Forelimb muscle (tissue), 1 donor: ENCODE measurements around the gene NARS2. TPM values are rescaled to one million over a fixed set of nuclear protein-coding genes. Genes with fewer than 3 reads are reported as not detected.
"Not testable (repeated sequence)": the region's sequence is repeated elsewhere in the genome, so short reads cannot be mapped to it uniquely, and the experiment has no call there.

Experiments used
- DNase-seq: peaks from one replicate; pipeline ENCODE4 v3.0.0-alpha.2; 2013; ENCODE audit warnings: low read depth
- polyA plus RNA-seq: library from polyadenylated mRNA; unstranded; fragments of 120-200 nt; gene quantifications from one replicate; pipeline ENCODE4 v1.2.1, GENCODE V29; 2013; ENCODE audit not compliant: insufficient read length

NARS2 gene
- polyA plus RNA-seq, 1 donor, result 16.4 TPM

DNA sequence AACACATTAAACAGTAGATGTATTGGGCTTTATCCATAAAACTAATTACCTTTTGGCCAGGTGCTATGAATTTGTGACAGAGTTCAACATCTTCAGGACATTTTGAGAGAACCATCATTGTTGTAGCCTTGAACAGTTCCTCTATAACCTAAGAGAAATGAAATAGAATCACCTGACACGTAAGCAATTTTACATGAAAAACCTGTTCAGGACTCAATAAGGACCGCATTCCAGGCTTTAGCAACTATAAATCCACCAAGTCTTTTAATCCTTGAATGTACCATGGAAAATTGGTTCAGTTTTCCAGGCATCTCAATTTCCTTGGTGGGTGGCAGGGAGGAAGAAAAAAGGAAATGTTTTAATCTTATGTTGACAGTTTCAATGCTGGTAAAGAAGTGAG, 96.1 kb downstream of the NARS2 start:
- no peak for DNase-seq

- no peak for DNase-seq
These were observed 98.6 kb downstream of the NARS2 start for GRCh38 chr11:78476066-78476465.

- DNase-seq, result no peak
These were observed 100.2 kb downstream of the NARS2 start for GRCh38 chr11:78474451-78474850.

GRCh38 chr11:78472905-78473304, 101.8 kb downstream of the NARS2 start:
- DNase-seq, result no peak

- no peak for DNase-seq
These were observed 102.3 kb downstream of the NARS2 start for GRCh38 chr11:78472382-78472781.

- no peak for DNase-seq
These were observed 103.7 kb downstream of the NARS2 start for GRCh38 chr11:78470861-78471442.

GRCh38 chr11:78469896-78470295, 104.8 kb downstream of the NARS2 start:
- no peak for DNase-seq

DNA sequence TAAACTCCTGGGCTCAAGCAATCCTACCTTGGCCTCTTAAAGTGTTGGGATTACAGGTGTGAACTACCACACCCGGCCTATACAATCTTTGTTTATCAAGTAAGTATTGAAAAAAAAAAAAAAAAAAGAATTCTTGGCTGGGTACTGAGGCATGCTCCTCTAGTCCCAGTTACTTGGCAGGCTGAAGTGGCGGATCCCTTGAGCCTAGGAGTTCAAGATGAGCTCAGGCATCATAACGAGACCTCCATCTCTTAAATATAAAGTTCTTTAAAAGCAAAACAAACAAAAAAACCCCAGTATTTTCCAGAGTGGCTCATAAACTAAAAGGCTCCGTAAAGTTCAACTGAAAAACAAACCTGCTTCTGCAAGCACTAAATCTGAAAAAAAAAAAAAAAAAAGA, 106.7 kb downstream of the NARS2 start:
- DNase-seq, result no peak

DNA sequence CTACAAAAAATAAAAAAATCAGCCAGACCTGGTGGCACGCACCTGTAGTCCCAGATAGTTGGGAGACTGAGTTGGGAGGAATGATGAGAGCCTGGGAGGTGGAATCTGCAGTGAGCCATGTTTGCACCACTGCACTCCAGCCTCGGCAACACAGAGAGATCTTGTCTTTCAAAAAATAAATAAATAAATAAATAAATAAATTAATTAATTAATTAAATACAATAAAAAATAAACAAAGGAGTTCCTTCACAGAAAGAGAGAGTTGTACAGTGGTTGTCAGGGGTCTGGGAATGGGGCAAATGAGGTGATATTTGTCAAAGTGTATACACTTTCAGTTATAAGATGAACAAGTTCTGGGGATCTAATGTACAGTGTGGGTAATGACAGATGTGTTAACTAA, 107.3 kb downstream of the NARS2 start:
- DNase-seq, result no peak

DNA sequence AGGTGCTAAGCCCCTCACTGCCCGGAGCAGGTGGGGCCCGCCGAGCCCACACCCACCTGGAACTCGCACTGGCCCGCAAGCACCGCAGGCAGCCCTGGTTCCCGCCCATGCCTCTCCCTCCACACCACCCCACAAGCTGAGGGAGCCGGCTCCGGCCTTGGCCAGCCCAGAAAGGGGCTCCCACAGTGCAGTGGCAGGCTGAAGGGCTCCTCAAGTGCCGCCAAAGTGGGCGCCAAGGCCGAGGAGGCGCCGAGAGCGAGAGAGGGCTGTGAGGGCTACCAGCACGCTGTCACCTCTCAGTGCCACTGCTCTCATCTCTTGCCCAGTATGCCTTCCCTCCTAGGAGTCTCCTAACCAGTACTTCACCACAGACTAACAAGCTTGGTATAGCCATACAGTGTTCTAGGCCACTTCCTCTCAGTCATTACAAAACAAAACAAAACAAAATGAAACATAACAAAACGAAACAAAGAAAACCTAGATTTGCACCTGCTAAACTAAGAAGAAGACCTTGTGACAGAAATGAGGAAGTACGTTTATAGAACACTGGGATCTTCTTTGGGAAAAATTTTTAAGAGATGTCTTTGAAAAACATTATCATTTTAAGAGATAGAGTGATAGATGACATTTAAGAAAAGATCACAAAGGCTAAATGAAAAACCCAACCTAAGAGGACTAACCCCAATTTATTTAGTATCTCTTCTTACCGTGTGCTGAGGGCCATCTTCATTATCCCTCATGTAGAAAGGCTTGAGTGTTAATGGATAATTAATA, 109.3 kb downstream of the NARS2 start:
- DNase-seq, result no peak

DNA sequence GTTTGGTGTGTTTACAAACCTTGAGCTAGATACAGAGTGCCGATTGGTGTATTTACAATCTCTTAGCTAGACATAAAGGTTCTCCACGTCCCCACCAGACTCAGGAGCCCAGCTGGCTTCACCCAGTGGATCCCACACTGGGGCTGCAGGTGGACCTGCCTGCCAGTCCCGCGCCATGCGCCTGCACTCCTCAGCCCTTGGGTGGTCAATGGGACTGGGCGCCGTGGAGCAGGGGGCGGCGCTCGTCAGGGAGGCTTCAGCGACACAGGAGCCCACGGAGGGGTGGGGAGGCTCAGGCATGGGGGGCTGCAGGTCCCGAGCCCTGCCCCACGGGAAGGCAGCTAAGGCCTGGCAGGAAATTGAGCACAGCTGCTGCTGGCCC, 109.9 kb downstream of the NARS2 start:
- not testable (repeated sequence) for DNase-seq

- DNase-seq, result no peak
These were observed 114.2 kb downstream of the NARS2 start for GRCh38 chr11:78460471-78460870.

- no peak for DNase-seq
These were observed 114.9 kb downstream of the NARS2 start for GRCh38 chr11:78459738-78460137.

- DNase-seq, result no peak
These were observed 117.2 kb downstream of the NARS2 start for GRCh38 chr11:78457448-78457847.

GRCh38 chr11:78453140-78453935, 121.3 kb downstream of the NARS2 start:
- no peak for DNase-seq

DNA sequence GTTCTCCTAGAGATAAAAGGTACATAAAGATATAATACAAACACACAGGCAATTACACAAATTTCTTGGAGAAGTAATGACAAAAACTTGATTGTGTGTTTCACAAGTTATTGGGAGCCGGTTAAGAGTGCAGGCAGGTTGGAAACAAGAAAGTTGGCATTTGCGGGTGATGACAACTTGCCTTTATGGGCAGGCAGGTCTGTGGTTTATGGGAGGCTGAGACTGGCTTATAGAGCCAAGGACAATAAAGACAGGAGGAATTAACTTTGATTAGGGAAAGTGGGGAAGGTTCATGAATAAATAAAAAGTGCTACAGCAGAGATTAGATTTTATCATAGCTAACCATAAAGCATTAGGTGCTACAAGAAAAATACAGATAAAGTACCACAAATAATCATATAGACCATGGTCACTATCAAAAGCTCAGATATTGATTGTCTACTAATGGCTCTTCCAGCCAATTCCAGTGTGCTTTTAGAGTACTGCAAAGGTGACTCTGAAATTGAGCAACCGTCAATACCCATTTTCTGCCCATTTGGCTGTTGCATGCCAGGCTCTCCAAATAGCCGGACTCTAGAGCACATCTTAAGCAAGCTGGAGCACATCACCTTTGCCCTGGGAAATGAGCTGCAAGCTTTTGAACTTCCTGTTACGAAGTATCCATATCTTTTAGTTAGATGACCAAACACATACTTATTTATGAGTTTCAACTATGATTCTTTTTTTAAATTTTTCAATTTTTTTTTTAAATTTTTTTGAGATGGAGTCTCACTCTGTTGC, 123.1 kb downstream of the NARS2 start:
- DNase-seq, result no peak

GRCh38 chr11:78450866-78451265, 123.8 kb downstream of the NARS2 start:
- DNase-seq, result no peak

GRCh38 chr11:78449866-78450265, 124.8 kb downstream of the NARS2 start:
- no peak for DNase-seq

GRCh38 chr11:78446210-78446609, 128.5 kb downstream of the NARS2 start:
- DNase-seq, result no peak

- no peak for DNase-seq
These were observed 129.9 kb downstream of the NARS2 start for GRCh38 chr11:78444726-78445125.

GRCh38 chr11:78441956-78442355, 132.7 kb downstream of the NARS2 start:
- no peak for DNase-seq
